HG02943 (cell line): ENCODE data around the gene TMEM50B.
"Not testable (repeated sequence)": the region's sequence is repeated elsewhere in the genome, so short reads cannot be mapped to it uniquely, and the experiment has no call there.

ENCODE experiments used
- ATAC-seq: cut with Tn5 transposase; IDR thresholded peaks from one replicate; pipeline ENCODE4 v1.9.1; 2021; ENCODE audit warnings: mild to moderate bottlenecking, low read depth, moderate library complexity; ENCODE audit not compliant: unreplicated experiment

Gene TMEM50B

GRCh38 chr21:33478935-33479678 lies 667 bp downstream of the TMEM50B start:
- ATAC-seq, result peak; percentile 28

GRCh38 chr21:33478182-33478581 lies 1.6 kb downstream of the TMEM50B start:
- no peak for ATAC-seq

GRCh38 chr21:33477066-33477465 lies 2.7 kb downstream of the TMEM50B start:
- ATAC-seq, result no peak

- no peak for ATAC-seq
Measured at GRCh38 chr21:33473344-33473743, 6.4 kb downstream of the TMEM50B start.

DNA sequence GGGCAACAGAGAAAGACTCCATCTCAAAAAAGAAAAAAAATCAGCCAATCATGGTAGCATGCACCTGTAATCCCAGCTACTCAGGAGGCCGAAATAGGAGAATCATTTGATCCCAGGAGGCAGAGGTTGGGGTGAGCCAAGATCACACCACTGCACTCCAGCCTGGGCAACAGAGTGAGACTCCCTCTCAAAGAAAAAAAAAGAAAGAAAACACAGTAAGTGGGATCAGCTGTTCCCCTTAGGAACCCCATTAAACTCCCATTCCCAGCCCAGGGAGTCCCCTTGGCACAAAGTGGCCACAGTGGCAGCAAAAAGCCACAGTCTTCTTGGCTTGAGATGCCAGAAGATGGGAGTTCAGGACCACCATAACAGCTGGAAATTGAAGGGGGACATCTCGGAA lies 9.1 kb downstream of the TMEM50B start:
- ATAC-seq, result no peak

DNA sequence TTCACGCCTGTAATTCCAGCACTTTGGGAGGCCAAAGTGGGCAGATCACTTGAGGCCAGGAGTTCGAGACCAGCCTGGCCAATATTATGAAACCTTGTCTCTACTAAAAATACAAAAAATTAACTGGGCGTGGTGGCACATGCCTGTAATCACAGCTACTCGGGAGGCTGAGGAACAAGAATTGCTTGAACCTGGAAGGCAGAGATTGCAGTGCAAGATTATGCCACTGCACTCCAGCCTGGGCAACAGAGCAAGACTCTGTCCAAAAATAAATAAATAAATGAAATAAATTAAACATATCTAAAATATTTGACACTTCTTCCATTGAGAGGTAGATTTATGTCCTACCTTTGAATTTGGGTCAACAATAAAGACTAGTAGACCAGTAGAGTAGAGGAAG lies 10.6 kb downstream of the TMEM50B start:
- ATAC-seq, result not testable (repeated sequence)

GRCh38 chr21:33461538-33462250 lies 18.1 kb downstream of the TMEM50B start:
- ATAC-seq, result no peak

DNA sequence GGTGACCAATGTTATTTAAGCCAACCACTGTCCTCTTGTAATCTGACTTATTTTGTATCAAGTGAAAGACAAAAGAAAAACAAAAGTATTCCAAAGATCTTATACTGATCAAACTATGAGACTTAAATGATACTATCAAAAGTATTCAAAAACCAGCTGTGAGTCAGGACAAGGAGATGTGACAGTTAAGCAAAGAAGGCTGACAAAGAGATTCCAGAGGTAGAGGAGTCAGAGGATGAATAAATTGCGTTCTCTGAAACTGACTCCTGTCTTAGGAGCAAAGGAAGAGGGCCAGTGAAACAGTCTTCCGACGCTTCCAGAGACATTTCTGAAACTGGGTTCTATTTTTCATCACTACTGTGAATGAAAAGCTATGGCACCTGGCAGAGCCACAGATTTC lies 20.9 kb downstream of the TMEM50B start:
- no peak for ATAC-seq

DNA sequence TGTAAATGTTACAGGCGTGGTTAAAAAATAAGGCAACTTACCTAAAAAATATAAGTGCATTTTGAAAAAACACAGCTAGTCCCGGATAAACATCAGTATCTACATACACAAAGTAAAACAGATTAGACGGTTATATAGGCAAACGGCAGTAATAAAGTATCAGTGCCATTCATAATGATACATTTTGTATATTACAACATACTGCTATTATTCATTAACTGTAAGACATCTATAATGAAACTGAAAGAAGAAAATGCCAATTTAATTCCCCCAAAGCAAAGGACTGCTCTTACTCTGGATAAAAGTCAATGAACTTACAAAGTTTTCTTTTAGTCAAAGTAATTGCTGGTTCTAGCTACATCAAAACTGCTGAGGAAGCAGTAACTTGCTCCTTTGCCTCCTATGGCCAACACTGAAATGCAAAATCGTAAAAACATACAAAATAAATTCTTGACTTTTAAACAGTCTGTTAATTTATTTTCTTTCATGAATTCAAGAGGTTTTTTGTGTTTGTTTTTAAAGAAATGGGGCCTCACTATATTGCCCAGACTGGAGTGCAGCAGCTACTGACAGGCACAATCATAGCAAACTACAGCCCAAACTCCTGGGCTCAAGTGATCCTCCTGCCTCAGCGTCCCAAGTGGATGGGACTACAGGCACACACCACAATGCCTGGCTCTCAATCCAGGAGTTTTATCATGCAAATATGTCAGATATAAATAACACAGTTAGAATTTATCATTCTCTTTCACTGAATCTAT lies 23.9 kb downstream of the TMEM50B start:
- ATAC-seq, result no peak

- ATAC-seq, result no peak
Measured at GRCh38 chr21:33452362-33452761, 27.4 kb downstream of the TMEM50B start.

DNA sequence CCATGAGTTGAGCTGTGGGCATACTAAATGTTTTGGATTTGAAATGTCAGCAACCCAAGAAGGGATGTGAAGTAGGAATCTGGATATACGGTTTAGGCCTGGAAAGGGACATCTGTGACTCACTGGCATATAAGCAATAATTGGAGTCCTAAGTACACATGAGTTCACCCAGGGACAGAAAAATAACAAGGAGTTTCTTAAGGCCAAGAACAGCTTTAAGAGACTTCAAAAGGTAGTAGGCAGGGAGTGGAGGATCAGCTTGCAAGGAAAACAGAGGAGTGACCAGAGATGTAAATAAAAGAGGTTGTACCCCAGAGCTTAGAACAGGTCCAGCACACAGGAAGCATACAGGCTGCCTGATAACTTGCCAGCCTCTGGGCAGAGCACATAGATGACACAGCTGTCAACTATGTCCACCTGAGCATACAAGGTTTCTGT lies 28.1 kb downstream of the TMEM50B start:
- ATAC-seq, result no peak

DNA sequence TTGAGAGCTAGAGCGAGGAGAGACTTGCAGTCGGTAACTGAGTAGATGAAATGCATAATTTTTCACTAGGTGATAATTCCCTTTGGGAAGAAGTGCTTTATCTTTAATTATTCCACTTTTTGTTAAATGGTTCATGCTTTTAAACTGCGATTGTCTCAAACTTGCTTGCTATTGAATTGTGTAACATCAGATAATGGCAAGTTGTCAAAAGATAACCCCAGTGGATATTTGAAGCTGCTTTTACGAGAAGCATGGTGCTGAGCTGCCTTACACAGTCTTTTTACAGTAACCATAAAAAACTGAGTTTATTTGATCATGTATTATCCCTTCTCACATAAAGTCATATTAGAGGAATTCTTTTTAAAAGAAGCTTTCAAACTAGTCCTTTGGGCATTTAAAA lies 30.2 kb downstream of the TMEM50B start:
- ATAC-seq, result no peak

- ATAC-seq, result not testable (repeated sequence)
Measured at GRCh38 chr21:33446620-33447019, 33.2 kb downstream of the TMEM50B start.

- ATAC-seq, result no peak
Measured at GRCh38 chr21:33444499-33444898, 35.3 kb downstream of the TMEM50B start.

DNA sequence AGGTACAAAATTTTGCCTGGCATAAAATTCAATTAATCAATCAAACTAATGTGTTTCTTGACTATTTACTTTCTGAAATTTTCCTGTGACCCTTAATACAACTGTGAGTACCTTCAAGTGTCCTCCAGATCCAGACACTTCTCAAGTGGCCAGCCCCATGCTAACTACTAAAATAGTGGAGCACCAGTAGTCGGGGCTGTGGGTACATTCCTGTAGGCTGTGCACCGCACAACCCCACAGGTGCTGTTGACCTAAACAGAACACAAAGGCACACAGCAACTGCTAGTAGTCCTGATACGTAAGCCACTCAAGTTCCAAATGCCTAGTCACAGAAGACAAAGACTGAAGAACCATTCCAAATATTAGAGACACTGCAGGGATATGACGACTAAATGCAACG lies 36.6 kb downstream of the TMEM50B start:
- no peak for ATAC-seq

DNA sequence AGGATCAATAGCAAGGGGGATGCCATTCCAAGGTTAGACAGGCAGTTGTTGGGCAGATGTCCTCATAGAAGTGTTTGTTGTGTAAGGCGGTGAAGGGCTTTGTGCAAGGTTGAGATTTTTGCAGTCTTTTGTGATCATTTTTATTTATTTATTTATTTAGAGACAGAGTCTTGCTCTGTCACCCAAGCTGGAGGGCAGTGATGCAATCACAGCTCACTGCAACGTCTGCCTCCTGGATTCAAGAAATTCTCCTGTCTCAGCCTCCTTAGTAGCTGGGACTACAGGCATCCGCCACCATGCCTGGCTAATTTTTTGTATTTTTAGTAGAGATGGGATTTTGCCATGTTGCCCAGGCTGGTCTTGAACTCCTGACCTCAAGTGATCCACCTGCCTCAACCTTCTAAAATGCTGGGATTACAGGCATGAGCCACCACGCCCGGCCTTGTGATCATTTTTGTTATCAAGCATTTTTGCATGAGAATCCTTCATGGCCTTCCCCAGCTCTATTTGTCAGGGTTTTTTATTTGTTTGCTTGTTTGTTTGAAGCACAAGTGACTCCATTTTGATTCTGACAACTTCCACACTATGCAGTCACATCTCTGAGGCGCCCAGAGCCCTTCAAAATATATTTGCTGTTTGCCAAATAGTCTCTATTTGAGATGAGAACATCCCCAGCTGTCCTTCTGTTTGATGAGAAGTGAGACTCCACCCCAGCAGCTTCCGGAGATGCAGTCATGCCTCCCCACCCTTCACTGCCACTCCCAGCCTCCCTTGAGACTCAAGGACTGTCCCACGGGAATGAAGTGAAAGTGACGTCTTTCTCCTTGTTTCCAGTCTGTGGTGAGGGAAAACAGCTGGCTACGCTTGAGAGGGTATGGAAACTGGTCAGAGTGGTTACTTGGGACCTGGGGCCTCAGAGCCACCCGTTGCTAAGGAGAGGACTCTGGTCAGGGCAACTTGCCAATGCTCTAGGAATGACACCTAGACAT lies 38.0 kb downstream of the TMEM50B start:
- ATAC-seq, result peak; percentile 47

DNA sequence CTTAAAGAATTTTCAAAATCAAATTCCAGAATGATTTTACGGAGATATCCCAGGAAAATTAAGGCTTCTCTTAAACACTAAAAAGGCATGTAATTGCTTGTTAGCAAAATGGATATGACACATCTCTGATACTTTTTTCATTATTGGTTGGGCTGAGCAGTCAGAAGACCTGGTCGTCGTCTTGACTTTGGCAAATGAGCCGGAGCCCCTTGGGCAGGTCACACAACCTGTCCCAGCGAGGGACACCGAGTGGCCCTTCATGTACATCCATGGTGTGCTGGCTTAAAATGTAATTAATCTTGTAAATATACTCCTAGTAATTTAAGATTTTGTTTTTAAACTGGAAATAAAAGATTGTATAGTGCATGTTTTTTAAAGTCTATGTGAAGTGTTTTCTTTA lies 42.6 kb downstream of the TMEM50B start:
- ATAC-seq, result no peak

- peak; percentile 91 for ATAC-seq
Measured at GRCh38 chr21:33434770-33435360, 44.9 kb downstream of the TMEM50B start.

- ATAC-seq, result no peak
Measured at GRCh38 chr21:33433425-33434114, 46.2 kb downstream of the TMEM50B start.
